GM15510 (cell line): ENCODE measurements around the gene SNX13.

Experiments
- POLR2A ChIP-seq: IDR thresholded peaks from 3 replicates; pipeline ENCODE4 v1.6.1; 2011; ENCODE audit warnings: borderline replicate concordance; ENCODE audit not compliant: insufficient read length; ENCODE audit errors: extremely low read depth

The SNX13 gene

DNA sequence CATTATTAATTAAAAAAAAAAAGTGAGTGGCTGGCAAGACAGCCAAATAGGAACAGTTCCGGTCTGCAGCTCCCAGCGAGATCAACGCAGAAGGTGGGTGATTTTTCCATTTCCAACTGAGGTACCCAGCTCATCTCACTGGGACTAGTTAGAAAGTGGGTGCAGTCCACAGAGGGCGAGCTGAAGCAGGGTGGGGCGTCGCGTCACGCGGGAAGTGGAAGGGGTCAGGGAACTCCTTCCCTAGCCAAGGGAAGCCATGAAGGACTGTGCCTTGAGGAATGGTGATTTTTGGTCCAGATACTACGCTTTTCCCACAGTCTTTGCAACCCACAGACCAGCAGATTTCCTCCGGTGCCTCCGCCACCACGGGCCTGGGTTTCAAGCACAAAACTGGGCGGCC, 133.7 kb downstream of the SNX13 start:
- TF ChIP-seq POLR2A = no peak

DNA sequence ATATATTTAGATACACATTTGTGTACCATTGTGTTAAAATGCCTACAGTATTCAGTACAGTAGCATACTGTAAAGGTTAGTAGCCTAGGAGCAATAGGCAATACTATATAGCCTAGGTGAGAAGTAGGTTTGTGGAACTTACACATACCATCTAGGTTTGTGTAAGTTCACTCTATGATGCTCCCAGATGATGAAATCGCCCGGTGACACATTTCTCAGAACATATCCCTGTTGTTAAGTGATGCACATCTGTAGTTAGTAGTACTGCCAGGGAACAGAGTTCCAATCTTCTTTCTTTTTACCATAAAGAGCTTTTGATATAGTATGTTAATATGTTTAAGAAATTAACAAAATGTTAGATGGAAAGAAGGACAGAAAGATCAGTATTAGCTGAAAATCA, 138.2 kb downstream of the SNX13 start:
- no peak for TF ChIP-seq POLR2A

DNA sequence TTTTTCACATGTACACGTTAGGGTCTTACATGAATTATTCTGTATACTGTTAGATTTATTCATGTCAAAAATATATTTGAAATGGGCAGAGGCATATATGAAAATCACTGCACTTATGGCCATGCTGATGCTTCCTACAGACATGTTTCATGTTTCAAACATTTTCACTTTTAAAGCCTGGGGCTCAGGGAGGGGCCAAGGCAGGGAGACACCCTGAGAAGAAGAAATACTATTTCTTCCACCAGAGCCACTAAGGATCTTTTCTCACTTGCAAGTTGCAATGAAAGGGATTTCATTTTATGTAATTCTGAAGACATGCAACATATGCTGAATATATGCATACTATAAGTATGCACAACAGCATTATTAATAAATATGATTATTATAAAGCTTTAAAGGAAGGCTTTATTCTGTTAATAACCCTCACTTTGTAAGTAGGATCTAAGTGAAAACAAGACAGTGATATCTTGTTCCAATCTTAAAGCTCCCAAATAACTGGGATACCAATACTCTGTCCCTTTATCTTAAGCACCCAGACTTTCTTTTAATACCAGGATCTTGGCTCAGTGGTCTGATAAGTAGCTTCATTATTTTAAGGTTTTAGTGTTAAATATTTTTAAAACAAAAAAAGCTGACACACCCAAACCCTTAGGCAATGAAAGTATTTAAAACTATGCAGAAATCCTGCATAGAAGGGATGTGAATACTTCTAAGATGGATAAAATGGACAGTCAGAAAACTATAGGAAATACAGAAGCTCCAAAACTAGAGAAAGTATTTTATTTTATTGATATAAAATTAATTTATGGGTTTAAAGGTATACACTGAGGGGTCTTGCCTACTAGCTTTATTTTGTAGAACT, 148.0 kb downstream of the SNX13 start:
- TF ChIP-seq POLR2A = no peak

DNA sequence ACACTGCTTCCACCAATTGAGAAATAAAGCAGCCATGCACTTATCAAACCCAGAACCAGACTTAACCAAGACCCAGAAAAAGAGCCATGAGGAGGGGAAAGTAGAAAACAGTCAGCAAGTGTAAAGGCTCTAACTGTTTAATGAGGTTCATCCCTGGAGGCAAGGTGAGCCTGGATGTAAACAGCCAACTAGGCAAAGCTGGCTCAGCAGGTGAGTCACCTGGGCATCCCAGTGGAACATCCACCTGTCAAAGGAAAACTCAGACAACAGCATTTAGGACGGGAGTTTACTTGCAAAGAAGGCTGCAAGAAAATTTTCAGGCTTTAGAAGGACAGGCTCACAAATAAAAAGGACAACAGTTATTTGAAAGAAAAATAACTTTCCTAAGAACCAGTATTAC, 153.0 kb downstream of the SNX13 start:
- TF ChIP-seq POLR2A = no peak

DNA sequence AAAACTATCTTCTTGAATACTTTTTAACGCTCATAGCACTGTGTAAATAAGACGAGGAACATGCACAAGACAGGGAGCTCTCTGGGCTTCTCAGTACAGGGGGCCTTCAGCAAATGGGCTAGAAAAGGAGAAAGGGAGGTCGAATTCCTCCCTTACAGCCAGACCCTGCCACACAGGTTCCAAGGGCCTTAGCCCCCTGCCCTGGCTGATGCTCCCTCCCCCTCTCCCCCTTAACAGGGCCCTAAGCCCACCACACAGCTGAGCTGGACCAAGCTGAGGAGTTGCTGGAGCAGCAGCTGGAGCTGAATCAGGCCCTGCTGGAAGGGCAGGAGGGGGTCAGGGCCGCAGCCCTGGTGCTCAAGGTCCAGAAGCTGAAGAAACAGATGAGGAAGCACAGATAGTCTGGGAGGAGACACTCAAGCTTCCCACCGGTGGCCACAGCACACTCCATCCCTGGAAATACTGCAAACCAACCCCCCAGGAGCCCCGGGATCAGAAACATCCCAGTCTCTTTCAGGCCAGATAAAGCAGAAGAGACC, 153.9 kb downstream of the SNX13 start:
- TF ChIP-seq POLR2A = no peak

DNA sequence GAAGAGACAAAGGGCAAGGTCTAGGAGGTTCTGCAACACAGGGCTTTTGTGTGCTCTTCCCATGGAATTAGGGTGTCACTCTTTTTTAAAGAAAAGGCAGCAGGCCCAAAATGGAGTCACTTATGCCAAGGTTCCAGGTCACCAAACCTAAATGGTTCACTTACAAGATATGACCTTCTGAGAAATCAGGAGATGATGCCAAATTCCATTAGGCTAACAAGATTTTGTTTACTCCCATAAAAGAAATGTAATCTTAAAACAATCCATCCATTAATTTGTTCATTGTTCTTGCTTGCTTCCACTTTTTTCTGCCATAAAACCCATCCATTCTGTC, 158.1 kb downstream of the SNX13 start:
- TF ChIP-seq POLR2A = no peak

DNA sequence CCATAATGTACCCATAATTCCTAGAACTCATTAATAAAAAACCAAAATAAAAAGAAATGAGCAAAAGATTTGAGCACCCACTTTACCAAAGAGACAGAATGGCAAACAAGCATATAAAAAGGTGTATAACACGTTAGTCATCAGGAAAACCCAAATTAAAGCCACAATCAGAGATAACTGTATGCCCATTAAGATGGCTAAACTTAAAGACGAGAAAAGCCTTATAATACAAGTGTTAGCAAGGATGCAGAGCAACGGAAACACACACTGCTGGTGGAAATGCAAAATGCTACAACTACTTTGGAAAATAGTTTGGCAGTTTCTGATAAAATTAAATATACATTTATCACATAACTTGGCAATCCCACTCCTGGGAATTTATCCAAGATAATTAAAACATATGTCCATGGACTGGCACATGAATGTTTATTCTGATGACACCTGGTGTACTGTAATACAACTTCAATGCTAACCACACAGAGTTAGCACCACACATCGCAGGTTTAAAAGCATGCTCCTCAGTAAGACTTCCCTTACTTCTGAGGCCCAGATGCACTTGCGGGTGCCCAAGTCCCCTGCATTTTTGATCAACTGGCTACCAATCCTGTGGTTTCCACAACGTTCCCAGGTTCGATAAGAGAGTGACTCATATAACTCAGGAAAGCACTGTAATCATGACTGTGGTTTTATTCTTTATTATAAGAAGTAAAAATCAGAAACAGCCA, 158.6 kb downstream of the SNX13 start:
- TF ChIP-seq POLR2A = no peak

DNA sequence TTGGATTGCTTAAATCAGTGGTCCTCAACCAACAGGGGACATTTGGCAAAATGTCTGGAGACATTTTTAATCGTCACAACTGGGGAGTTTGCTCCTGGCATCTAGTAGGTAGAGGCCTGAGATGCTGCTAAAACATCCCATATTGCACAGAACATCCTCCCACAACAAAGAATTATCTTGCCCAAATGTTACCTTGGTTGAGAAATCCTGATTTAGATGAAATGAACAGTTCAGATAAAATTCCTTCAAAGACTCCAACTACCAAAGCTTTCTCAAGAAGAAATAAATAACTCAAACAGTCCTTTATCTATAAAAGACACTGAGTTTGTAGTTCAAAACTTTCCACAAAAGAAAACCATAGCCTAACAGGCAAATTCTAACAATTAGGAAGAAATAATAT, 160.9 kb downstream of the SNX13 start:
- no peak for TF ChIP-seq POLR2A

DNA sequence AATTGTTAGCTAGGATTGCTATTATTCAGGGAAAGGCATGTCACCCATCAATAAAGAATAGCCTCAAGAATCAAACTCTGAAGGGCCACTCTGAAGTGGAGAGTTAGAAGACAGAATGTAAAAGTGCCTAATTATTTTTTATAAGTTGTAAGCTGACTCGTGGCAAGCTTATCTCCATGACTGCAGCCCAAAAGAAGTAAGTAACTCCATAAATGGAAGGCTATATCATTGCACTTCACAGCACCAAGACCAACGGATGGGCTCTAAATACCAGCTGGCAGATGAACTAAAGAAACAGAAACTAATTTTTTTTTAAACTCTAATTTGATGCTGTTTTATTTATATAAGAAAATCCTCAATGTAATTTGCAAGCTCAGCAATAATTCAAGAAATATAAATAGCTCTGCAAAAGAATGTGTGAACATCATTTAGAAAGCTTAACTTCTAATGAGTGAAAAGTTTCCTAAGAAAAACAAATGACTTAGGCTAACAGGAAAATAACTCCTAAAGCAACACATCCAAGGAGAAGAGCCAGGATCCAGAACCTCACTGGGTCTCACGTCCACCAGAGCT, 165.5 kb downstream of the SNX13 start:
- TF ChIP-seq POLR2A = no peak

DNA sequence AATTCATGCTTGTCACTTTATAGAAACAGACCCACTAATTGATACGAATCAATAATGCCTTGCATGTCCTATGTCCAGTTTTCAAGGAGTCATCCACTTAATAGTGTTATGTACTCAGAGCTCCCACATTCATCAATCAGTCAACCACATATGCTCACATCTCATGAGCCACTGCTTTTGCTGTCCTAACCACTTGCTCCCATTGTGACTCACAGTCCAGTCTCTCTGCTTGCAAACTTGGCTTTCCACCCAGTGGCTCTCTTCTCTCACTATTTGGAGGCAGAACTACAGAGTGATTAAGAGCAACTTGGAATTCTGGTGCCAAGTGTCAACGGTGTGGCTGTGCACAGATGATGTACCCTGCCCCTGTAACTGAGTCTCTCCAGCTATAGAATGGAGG, 166.0 kb downstream of the SNX13 start:
- TF ChIP-seq POLR2A = no peak

DNA sequence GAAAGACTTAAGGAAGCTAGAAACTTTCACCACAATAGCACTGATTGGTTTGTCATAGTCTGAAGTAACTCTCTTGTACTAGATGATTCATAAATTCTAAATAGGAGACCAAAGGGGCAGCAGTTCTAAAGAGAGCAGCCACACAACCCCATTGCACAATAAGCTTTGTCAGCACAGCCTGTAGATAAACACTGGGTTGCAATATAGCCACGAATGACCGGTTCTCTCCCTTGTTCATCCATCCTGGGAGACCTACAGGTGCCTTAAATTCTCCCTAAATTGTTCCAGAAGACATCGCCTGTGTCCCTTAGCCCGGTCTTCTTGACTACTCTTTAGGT, 167.0 kb downstream of the SNX13 start:
- no peak for TF ChIP-seq POLR2A

DNA sequence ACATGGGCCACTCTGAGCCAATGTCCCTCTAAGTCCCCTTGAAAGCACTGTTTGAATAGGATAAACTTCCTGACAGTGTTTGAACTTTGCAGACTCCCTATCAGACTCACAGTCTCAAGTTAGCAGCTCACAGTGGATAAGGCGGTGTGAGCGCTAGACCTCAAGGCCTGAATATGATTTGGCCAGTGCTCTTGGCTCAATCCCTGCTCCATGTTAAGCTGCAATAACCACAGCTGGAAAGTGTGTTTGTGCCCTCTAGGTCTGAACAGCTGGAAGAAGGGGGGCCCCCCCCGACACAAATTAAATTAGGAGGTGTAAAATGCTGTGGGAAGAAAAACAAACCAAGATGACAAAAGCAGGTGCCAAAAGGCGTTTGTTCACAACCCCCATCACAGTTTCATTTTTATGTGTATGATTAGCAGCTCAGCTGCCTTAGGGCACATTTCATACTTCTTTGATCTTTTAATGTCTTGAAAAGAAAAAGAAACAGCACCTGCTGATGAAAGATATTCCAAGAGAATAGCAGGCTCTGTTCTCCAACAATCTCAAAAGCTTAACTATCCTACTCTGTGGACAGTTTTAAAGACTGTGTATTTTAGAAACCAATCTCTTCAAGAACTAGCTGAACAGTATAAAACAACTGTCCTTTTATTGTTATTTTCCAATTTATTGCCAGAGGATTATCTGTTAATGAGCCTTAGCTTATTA, 167.6 kb downstream of the SNX13 start:
- no peak for TF ChIP-seq POLR2A

DNA sequence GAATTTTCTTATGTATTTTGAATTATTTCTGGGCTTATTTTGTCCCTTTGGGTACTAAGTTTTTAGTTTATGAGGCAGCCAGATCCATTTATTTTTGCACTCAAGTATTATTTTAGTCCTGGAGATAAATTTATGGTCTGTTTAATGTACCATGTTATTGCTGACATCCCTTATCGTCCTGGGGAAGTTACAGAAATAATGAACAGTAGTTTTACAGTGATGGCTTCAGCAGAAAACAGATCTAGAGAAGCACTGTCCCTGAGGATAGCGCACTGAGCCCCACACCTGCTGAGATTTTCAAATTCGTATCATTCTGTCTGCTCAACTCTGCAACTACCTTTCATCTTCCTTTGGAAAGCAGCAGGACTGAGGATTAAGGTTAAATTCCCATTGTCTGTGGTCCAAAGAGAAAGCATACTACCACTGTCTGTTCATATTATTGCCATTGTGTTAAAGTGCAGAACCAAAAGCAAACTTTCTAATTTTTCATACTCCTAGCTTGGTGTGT, 168.3 kb downstream of the SNX13 start:
- TF ChIP-seq POLR2A = no peak

DNA sequence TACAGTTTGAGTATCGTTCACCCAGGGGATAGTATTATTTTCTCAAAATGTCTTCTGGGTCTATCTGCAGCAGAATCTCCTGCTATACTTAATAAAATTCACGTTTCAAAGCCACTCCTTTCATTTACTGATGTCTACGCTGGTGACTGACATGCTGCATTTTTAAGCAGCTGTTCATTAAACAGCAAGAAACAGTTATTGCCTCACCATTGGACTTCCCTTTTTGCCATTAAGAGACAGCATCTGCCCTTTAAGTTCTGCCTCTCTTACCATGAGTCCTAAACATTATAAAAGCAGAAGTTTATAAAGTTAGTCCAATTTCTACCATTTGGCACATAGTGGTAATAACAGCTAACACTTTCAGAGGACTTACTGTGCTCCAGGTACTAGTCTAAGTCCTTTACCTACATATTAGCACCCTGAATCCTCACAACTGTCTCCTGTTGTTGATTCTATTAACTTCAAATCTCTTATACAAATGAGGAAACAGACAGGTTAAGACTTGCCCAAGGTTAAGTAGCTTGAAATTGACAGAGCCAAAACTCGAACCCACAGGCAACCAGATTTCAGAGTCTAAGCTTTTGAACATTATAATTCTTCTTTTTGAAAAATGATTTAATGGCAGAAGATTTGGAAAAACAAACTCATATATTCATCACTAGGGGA, 169.5 kb downstream of the SNX13 start:
- TF ChIP-seq POLR2A = no peak
